ENCODE results near the gene DNASE1L1. TPM values are rescaled to one million over a fixed set of nuclear protein-coding genes. Genes with fewer than 3 reads are reported as not detected.

DNASE1L1 gene
- total and polyA plus RNA-seq, 12 donors, result 9.3 to 101 (median 45.3) TPM

- DNase-seq, result no peak
- no peak overlapping the region for H3K27ac ChIP-seq
- WGBS, 4 donors, result 86 to 90% (median 87%) methylated on average over 9 to 13 of the region's 13 CpGs; no CpG with 5 or more reads in 1 of the 4 donors
- TF ChIP-seq POLR2A (IDR thresholded peaks at IDR 0.05) (no peak), CTCF (IDR thresholded peaks at IDR 0.05) (no peak)
- H3K4me3 ChIP-seq, result no peak overlapping the region
- no peaks in the 10 kb centered on the region for H3K4me1 ChIP-seq (replicated peaks in 1 of 2)
- peaks cover 0 to 84% of the 10 kb centered on the region in 2 donors for H3K36me3 ChIP-seq (replicated peaks in 1 of 2)
- intact Hi-C loops (cut with DNase I), result no loop called here
- no peaks in the 10 kb centered on the region for H3K9me3 ChIP-seq (replicated peaks in 1 of 3)
- H3K27me3 ChIP-seq, result no peaks in the 10 kb centered on the region
Measured at GRCh38 chrX:154352466-154352865, 56.6 kb downstream of the DNASE1L1 start.

- intact Hi-C loops (cut with DNase I), result no loop called here
- H3K27me3 ChIP-seq, result no peaks in the 10 kb centered on the region
- H3K4me3 ChIP-seq, result no peak overlapping the region
- 86 to 96% (median 89%) methylated on average over 5 to 14 of the region's 14 CpGs; no CpG with 5 or more reads in 1 of the 4 donors for WGBS, 4 donors
- TF ChIP-seq POLR2A (IDR thresholded peaks at IDR 0.05), result no peak
- TF ChIP-seq CTCF (IDR thresholded peaks at IDR 0.05), result no peak
- H3K27ac ChIP-seq, result no peak overlapping the region
- peaks cover 0 to 80% of the 10 kb centered on the region in 2 donors for H3K36me3 ChIP-seq (replicated peaks in 1 of 2)
- no peak for DNase-seq
- no peaks in the 10 kb centered on the region for H3K4me1 ChIP-seq (replicated peaks in 1 of 2)
- H3K9me3 ChIP-seq (replicated peaks in 1 of 3), result no peaks in the 10 kb centered on the region
Measured at GRCh38 chrX:154352012-154352401, 57.0 kb downstream of the DNASE1L1 start.

Small RNAs within 50 kb of the gene (microRNA-seq; reads per million reads assigned to microRNA genes)
- 0.85 to 1.9 (median 1.3) reads per million in 3 donors for gene MIR6858

Small RNAs within 50 kb of the gene (small RNA-seq; reads per million reads assigned to genes)
- gene MIR6858 (0.08 to 0.47 reads per million in 2 donors), gene SNORA70 (0 reads per million in 2 donors)

Other genes starting within 250 kb of the DNASE1L1 start
- not detected for gene OPN1MW, start 226.7 kb downstream of the DNASE1L1 start, total RNA-seq
- not detected for gene OPN1MW, start 226.7 kb downstream of the DNASE1L1 start, polyA plus RNA-seq
- not detected for gene OPN1MW2, start 189.5 kb downstream of the DNASE1L1 start, total RNA-seq
- not detected for gene OPN1MW2, start 189.5 kb downstream of the DNASE1L1 start, polyA plus RNA-seq
- gene OPN1MW3, start 151.7 kb downstream of the DNASE1L1 start, total RNA-seq, result not detected
- not detected for gene OPN1MW3, start 151.7 kb downstream of the DNASE1L1 start, polyA plus RNA-seq
- gene TEX28, start 114.1 kb downstream of the DNASE1L1 start, total RNA-seq, result under 1 TPM in 1 of 9 donors, not detected in 8; 0.18 TPM
- under 1 TPM in 1 of 3 donors, not detected in 2; 0.07 TPM for gene TEX28, start 114.1 kb downstream of the DNASE1L1 start, polyA plus RNA-seq
- 1 to 10 TPM in 1 of 9 donors, under 1 TPM in 4, not detected in 4; 0.16 to 1.1 (median 0.56) TPM for gene TKTL1, start 113.5 kb downstream of the DNASE1L1 start, total RNA-seq
- under 1 TPM in 1 of 3 donors, not detected in 2; 0.31 TPM for gene TKTL1, start 113.5 kb downstream of the DNASE1L1 start, polyA plus RNA-seq
- 100 to 1,000 TPM in 8 of 9 donors, 10 to 100 TPM in 1; 57.0 to 979 (median 499) TPM for gene FLNA, start 34.6 kb downstream of the DNASE1L1 start, total RNA-seq
- 100 to 1,000 TPM; 169 to 861 (median 612) TPM for gene FLNA, start 34.6 kb downstream of the DNASE1L1 start, polyA plus RNA-seq
- gene EMD, start 30.0 kb downstream of the DNASE1L1 start, total RNA-seq, result 10 to 100 TPM in 8 of 9 donors, 1 to 10 TPM in 1; 7.7 to 82.7 (median 46.5) TPM
- gene EMD, start 30.0 kb downstream of the DNASE1L1 start, polyA plus RNA-seq, result 10 to 100 TPM; 75.9 to 95.2 (median 79.1) TPM
- 1,000 to 10,000 TPM in 8 of 9 donors, 100 to 1,000 TPM in 1; 626 to 5,287 (median 2,456) TPM for gene RPL10, start 10.9 kb downstream of the DNASE1L1 start, total RNA-seq
- gene RPL10, start 10.9 kb downstream of the DNASE1L1 start, polyA plus RNA-seq, result 1,000 to 10,000 TPM; 1,725 to 3,645 (median 2,430) TPM
- gene TAFAZZIN, start 2.3 kb upstream of the DNASE1L1 start, total RNA-seq, result 10 to 100 TPM; 15.0 to 47.1 (median 26.4) TPM
- 100 to 1,000 TPM in 2 of 3 donors, 1 to 10 TPM in 1; 8.6 to 142 (median 103) TPM for gene TAFAZZIN, start 2.3 kb upstream of the DNASE1L1 start, polyA plus RNA-seq
- 100 to 1,000 TPM in 6 of 9 donors, 10 to 100 TPM in 3; 68.8 to 170 (median 135) TPM for gene ATP6AP1, start 19.4 kb upstream of the DNASE1L1 start, total RNA-seq
- gene ATP6AP1, start 19.4 kb upstream of the DNASE1L1 start, polyA plus RNA-seq, result 100 to 1,000 TPM in 1 of 3 donors, 10 to 100 TPM in 2; 55.4 to 133 (median 56.8) TPM
- gene GDI1, start 27.9 kb upstream of the DNASE1L1 start, total RNA-seq, result 100 to 1,000 TPM in 8 of 9 donors, 10 to 100 TPM in 1; 85.6 to 142 (median 112) TPM
- 100 to 1,000 TPM; 155 to 287 (median 216) TPM for gene GDI1, start 27.9 kb upstream of the DNASE1L1 start, polyA plus RNA-seq
- 10 to 100 TPM; 25.1 to 74.5 (median 51.1) TPM for gene FAM50A, start 34.9 kb upstream of the DNASE1L1 start, total RNA-seq
- gene FAM50A, start 34.9 kb upstream of the DNASE1L1 start, polyA plus RNA-seq, result 100 to 1,000 TPM; 104 to 451 (median 241) TPM
- gene PLXNA3, start 49.0 kb upstream of the DNASE1L1 start, total RNA-seq, result 10 to 100 TPM in 7 of 9 donors, 1 to 10 TPM in 2; 2.1 to 46.3 (median 12.1) TPM
- gene PLXNA3, start 49.0 kb upstream of the DNASE1L1 start, polyA plus RNA-seq, result 10 to 100 TPM; 22.3 to 83.6 (median 27.4) TPM
- 100 to 1,000 TPM in 1 of 9 donors, 10 to 100 TPM in 8; 22.5 to 101 (median 52.6) TPM for gene LAGE3, start 70.0 kb upstream of the DNASE1L1 start, total RNA-seq
- gene LAGE3, start 70.0 kb upstream of the DNASE1L1 start, polyA plus RNA-seq, result 10 to 100 TPM; 11.3 to 24.0 (median 12.0) TPM
- gene UBL4A, start 77.4 kb upstream of the DNASE1L1 start, total RNA-seq, result 10 to 100 TPM; 36.4 to 95.6 (median 56.3) TPM
- 10 to 100 TPM; 18.3 to 31.1 (median 23.6) TPM for gene UBL4A, start 77.4 kb upstream of the DNASE1L1 start, polyA plus RNA-seq
- 10 to 100 TPM; 19.6 to 33.4 (median 28.5) TPM for gene SLC10A3, start 81.4 kb upstream of the DNASE1L1 start, total RNA-seq
- 10 to 100 TPM in 2 of 3 donors, 1 to 10 TPM in 1; 8.7 to 24.2 (median 23.2) TPM for gene SLC10A3, start 81.4 kb upstream of the DNASE1L1 start, polyA plus RNA-seq
- gene FAM3A, start 107.0 kb upstream of the DNASE1L1 start, total RNA-seq, result 10 to 100 TPM; 42.9 to 77.1 (median 50.9) TPM
- 100 to 1,000 TPM in 1 of 3 donors, 10 to 100 TPM in 2; 13.5 to 115 (median 92.8) TPM for gene FAM3A, start 107.0 kb upstream of the DNASE1L1 start, polyA plus RNA-seq
- gene G6PD, start 137.6 kb upstream of the DNASE1L1 start, total RNA-seq, result 100 to 1,000 TPM in 5 of 9 donors, 10 to 100 TPM in 4; 22.1 to 124 (median 102) TPM
- 10 to 100 TPM; 41.6 to 93.6 (median 78.0) TPM for gene G6PD, start 137.6 kb upstream of the DNASE1L1 start, polyA plus RNA-seq
- gene IKBKG, start 138.4 kb upstream of the DNASE1L1 start, total RNA-seq, result 10 to 100 TPM; 12.5 to 47.5 (median 29.8) TPM
- gene IKBKG, start 138.4 kb upstream of the DNASE1L1 start, polyA plus RNA-seq, result 10 to 100 TPM in 2 of 3 donors, 1 to 10 TPM in 1; 9.6 to 39.1 (median 36.1) TPM
- not detected for gene CTAG1A, start 175.9 kb upstream of the DNASE1L1 start, total RNA-seq
- gene CTAG1A, start 175.9 kb upstream of the DNASE1L1 start, polyA plus RNA-seq, result under 1 TPM in 1 of 3 donors, not detected in 2; 0.34 TPM
- not detected for gene CTAG1B, start 210.0 kb upstream of the DNASE1L1 start, total RNA-seq
- gene CTAG1B, start 210.0 kb upstream of the DNASE1L1 start, polyA plus RNA-seq, result under 1 TPM in 1 of 3 donors, not detected in 2; 0.57 TPM
- gene CTAG2, start 244.3 kb upstream of the DNASE1L1 start, total RNA-seq, result 1 to 10 TPM in 1 of 9 donors, not detected in 8; 5.5 TPM
- gene CTAG2, start 244.3 kb upstream of the DNASE1L1 start, polyA plus RNA-seq, result 1 to 10 TPM in 1 of 3 donors, under 1 TPM in 1, not detected in 1; 0.79 to 7.2 TPM